ENCODE data around the gene CD320.
A peak's percentile ranks its signal among the peaks of the same experiment; 100 is the strongest.

Gene CD320

DNA sequence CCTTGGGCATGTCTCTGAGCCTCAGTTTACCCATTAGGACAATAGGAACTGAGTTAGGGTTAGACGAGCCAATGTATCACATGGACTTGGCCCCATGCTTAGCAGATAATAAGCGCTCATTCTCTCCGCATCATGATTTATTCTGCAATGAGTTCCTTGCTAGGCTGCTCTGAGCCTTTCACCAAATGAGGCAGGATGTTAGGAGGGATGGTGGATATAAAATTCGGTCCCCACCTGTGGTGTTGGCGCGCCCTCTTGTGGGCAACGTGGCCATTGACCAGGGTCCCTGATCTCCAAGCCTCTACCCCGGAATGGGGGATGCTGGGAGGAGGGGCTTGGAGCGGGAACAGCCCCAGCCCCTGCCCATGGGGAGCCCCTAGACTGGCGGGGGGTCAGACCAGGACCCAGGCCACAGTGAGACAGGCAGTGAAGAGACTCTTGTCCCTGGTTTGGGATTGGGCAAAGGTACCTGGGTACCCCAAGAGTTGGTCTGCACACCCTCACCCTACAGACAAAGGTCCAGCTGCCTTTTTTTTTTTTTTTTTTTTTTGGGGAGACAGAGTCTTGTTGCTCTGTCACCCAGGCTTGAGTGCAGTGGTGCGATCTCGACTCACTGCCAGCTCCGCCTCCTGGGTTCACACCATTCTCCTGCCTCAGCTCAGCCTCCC lies 55.1 kb downstream of the CD320 start:
- peak; percentile 74 for DNase-seq
